Rectal smooth muscle tissue (tissue), 1 donor: ENCODE data around the gene RPLP2.

Experiments
- H3K27ac ChIP-seq: one replicate; pipeline ENCODE4 v1.7.0; 2013; ENCODE audit warnings: low read depth, low read length, inconsistent platforms
- H3K27me3 ChIP-seq: one replicate; pipeline ENCODE4 v1.7.0; 2013; ENCODE audit warnings: low read length; ENCODE audit not compliant: control insufficient read depth, insufficient read depth
- H3K36me3 ChIP-seq: one replicate; pipeline ENCODE4 v1.7.0; 2013; ENCODE audit warnings: low read length; ENCODE audit not compliant: control insufficient read depth, insufficient read depth
- H3K4me1 ChIP-seq: one replicate; pipeline ENCODE4 v1.7.0; 2013; ENCODE audit warnings: low read length; ENCODE audit not compliant: control insufficient read depth, insufficient read depth
- H3K4me3 ChIP-seq: one replicate; pipeline ENCODE4 v1.7.0; 2013; ENCODE audit warnings: low read length
- H3K9ac ChIP-seq: one replicate; pipeline ENCODE4 v1.7.0; 2013; ENCODE audit warnings: low read length

Gene RPLP2

DNA sequence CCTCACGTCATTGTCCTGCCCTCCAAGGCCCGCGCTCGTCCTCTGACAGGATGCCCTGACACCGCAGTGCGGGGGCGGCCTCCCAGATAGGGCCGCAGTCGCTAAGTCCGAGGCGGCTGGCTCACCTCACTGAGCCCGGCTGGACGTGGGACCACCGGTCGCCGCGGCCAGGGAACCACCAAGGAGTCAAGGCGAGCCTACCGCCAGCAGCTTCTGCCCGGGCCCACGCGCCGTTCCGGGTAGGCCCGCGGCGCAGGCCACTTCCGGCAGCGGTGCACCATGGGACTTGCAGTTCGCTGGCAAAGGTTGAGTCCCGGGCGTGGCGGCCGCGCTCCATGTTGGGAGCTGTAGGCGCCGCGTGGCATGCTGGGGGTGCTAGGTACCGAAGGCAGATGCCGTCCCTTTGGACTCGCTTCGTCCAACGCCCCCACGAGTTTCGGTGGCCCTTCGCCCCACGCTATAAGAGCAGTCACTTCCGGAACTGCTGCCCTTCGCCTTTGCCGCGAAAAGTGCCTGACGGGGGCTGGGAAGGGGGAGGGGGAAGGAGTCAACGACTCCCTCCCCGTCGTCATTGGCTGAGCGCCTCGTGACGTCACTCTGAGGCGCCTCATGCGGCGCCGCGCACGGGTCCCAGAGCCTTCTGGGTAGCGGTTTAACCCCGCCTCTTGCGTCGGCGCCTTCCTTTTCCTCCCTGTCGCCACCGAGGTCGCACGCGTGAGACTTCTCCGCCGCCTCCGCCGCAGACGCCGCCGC is at the start of gene RPLP2:
Gene RPLP2 (plus strand): TSS at position 681 of the 753 bp plus-strand sequence. CDS start 268 bp downstream, outside the sequence.
- Histone ChIP-seq H3K9ac (peak within 1 kb of the TSS; percentile 93), H3K27me3 (no peaks in the 10 kb centered on the region), H3K36me3 (peaks cover 23% of the 10 kb centered on the region), H3K4me1 (peaks cover 16% of the 10 kb centered on the region), H3K27ac (peak within 1 kb of the TSS; percentile 100), H3K4me3 (peak within 1 kb of the TSS; percentile 89)

DNA sequence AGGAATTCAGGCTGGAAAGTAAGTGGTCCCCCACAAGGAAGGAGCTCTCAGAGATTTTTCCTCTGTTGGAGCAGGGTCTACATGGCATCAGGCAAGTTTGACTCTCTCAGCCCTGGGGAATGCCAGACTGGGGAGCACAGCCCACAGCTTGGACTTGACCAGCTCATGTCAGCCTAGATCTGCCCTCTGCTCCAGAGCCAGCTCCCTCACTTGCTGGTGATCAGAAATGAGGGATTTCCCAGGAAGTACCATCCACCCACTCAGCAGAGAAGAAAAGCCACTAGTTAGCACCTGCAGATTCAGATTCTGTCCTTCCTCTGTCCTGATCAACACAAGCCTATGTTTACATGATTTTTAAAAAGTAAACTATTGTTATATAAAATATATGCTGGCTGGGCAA is 49.5 kb upstream of the RPLP2 start:
- Histone ChIP-seq H3K27ac (no peak overlapping the region), H3K36me3 (peaks cover 35% of the 10 kb centered on the region), H3K9ac (no peak overlapping the region)

GRCh38 chr11:761526-762108 is 48.1 kb upstream of the RPLP2 start:
- Histone ChIP-seq H3K4me1 (no peaks in the 10 kb centered on the region), H3K4me3 (no peak overlapping the region), H3K27me3 (no peaks in the 10 kb centered on the region), H3K27ac (no peak overlapping the region), H3K9ac (no peak overlapping the region), H3K36me3 (peaks cover 41% of the 10 kb centered on the region)

More for the DNA sequence above, 49.5 kb upstream of the RPLP2 start:
- Histone ChIP-seq H3K27me3 (no peaks in the 10 kb centered on the region), H3K4me1 (no peaks in the 10 kb centered on the region), H3K4me3 (no peak overlapping the region)

DNA sequence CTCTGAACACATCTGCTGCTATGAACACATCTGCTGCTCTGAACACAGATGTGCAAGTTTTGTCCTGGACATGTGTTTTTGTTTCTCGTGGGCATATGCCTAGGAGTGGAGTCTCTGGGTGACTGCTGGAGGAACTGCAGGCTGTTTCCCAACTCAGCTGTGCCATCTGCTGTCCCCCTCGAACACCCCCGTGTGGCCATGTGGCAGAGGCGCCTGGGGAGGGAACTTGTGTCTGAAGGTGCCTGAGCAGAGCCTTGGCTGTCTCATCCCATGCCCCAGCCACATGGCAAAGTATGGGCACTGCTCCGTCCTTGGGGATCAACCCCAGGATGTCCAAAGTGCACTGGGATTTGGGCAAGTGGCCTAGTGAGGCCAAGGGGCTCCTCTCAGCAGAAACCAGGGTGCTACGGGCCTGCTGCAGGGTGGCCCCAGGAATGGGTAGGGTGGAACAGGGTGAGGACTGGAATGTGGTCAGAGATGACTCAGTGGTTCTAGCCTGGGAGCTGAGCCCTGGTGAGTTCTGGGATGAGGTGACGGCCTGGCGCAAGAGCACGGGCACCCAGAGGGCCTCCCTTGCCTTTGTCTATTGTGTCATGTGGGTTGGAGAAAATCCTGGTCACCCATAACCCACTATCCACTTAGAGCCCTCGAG is 47.2 kb upstream of the RPLP2 start:
- Histone ChIP-seq H3K27me3 (no peaks in the 10 kb centered on the region), H3K4me1 (no peaks in the 10 kb centered on the region), H3K27ac (no peak overlapping the region), H3K4me3 (no peak overlapping the region), H3K9ac (no peak overlapping the region), H3K36me3 (peaks cover 36% of the 10 kb centered on the region)

GRCh38 chr11:763073-763463 is 46.7 kb upstream of the RPLP2 start:
- Histone ChIP-seq H3K27ac (no peak overlapping the region), H3K4me1 (no peaks in the 10 kb centered on the region), H3K9ac (no peak overlapping the region), H3K36me3 (peaks cover 34% of the 10 kb centered on the region), H3K4me3 (no peak overlapping the region), H3K27me3 (no peaks in the 10 kb centered on the region)

- Histone ChIP-seq H3K27ac (no peak overlapping the region), H3K4me1 (no peaks in the 10 kb centered on the region), H3K27me3 (no peaks in the 10 kb centered on the region), H3K36me3 (peaks cover 34% of the 10 kb centered on the region), H3K4me3 (no peak overlapping the region), H3K9ac (no peak overlapping the region)
These were observed 46.0 kb upstream of the RPLP2 start for GRCh38 chr11:763549-764321.

DNA sequence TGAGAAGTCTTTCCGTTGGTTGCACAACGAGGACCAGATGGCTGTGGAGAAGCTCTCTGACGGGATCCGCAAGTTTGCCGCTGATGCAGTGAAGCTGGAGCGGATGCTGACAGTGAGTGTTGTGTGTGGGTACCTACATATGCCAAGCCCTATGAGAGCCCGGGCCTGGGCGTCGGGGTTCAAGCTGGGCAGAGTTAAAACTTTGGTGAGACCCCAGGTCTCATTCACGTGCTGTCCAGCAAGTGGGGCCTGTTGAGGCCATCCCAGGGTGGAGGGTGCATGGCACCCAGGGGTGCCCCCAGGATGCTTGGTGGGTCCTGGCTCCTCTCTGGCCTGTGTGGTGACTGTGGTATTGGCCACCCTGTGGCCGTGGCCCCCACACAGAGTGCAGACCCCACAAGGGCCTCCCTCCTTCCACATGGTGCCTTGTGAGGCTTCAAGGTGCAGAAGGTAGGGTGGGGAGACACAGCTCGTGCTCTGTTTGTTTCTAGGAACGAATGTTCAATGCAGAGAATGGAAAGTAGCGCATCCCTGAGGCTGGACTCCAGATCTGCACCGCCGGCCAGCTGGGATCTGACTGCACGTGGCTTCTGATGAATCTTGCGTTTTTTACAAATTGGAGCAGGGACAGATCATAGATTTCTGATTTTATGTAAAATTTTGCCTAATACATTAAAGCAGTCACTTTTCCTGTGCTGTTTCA is 45.3 kb upstream of the RPLP2 start:
- H3K9ac ChIP-seq, result no peak overlapping the region
- H3K4me3 ChIP-seq, result no peak overlapping the region
- H3K4me1 ChIP-seq, result no peaks in the 10 kb centered on the region
- no peak overlapping the region for H3K27ac ChIP-seq
- H3K27me3 ChIP-seq, result no peaks in the 10 kb centered on the region
- H3K36me3 ChIP-seq, result peaks cover 32% of the 10 kb centered on the region

DNA sequence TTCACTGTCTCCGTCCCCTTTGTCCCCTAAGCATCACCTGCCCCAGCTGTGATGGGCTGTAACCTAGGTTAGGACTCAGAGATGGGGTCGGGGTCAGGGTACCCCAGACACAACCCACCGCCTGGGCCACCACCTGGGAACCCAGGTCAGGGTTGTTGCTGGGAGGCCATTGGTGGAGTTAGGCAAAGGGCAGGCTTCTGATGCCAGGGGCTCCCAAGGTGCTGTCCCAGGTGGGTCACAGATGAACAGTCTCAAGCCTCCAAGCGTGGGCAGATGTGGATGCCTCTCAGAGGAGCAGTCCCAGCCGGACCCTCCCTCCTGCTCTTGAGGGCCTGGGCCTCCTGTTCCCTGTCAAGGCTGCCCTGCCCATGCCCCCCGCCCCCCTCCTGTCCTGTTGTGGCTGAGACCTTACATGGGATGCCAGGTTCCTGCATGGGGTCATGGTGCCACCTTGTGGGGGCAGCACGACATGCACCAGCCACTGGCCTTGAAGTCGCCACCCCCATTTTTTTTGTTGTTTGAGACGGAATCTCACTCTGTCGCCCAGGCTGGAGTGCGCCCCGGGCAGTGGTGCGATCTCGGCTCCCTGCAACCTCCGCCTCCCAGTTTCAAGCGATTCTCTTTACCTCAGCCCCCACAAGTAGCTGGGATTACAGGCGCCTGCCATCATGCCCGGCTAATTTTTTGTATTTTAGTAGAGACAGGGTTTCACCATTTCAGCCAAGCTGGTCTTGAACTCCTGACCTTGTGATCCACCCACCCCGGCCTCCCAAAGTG is 44.6 kb upstream of the RPLP2 start:
- no peak overlapping the region for H3K4me3 ChIP-seq
- peaks cover 32% of the 10 kb centered on the region for H3K36me3 ChIP-seq
- H3K9ac ChIP-seq, result no peak overlapping the region
- no peak overlapping the region for H3K27ac ChIP-seq
- H3K27me3 ChIP-seq, result no peaks in the 10 kb centered on the region
- H3K4me1 ChIP-seq, result no peaks in the 10 kb centered on the region

GRCh38 chr11:765802-766091 is 44.0 kb upstream of the RPLP2 start:
- H3K4me1 ChIP-seq, result no peaks in the 10 kb centered on the region
- no peak overlapping the region for H3K27ac ChIP-seq
- H3K27me3 ChIP-seq, result no peaks in the 10 kb centered on the region
- no peak overlapping the region for H3K9ac ChIP-seq
- H3K36me3 ChIP-seq, result peaks cover 34% of the 10 kb centered on the region
- no peak overlapping the region for H3K4me3 ChIP-seq

DNA sequence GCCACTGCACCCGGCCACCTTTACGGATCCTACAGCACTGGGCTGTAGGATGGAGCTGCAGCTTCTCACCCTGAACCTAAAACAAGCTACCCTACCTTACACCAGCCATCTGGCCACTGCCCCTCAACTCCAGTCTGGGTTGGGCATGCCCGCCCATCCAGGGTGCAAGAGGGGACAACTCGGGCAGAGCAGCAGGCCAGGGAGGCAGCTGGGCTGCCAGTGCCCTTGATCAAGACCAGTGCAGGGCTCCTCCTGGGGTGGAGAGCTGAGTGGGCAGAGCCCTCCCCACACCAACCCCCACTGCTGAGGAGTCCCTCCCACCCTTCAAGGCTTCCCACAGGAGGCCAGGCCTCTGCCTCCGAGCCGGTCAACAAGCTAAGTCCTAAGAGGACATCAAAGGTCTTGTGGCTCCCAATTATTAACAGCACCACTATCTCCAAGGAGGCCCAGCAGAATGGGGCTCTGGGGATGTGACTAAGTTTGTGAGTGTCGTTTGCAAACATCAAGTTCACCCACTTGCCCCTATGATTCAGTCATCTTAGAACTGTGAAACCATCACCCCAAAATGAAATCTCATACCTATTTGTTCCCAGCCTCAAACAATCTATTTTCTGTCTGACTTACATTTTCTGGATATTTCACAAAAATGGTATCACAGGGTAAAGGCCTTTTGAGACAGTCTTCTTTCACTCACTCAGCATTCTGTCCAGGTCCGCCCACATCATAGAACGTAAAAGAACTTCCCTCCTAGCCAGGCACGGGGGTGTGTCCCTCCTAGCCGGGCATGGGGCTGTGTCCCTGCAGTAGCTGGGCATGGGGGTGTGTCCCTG is 43.4 kb upstream of the RPLP2 start:
- Histone ChIP-seq H3K4me3 (no peak overlapping the region), H3K9ac (no peak overlapping the region), H3K4me1 (no peaks in the 10 kb centered on the region), H3K27ac (no peak overlapping the region), H3K27me3 (no peaks in the 10 kb centered on the region), H3K36me3 (peaks cover 35% of the 10 kb centered on the region)

DNA sequence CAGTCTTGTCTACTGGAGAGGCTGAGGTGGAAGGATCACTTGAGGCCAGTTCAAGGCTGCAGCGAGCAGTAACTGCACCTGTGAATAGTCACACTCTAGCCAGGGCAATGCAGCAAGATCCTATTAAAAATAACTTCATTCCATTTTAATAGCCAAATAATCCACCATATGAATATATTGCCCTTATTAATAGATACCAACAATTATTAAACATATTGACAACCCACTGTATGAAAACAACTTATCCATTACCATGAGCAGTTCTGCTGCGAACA is 42.9 kb upstream of the RPLP2 start:
- peaks cover 31% of the 10 kb centered on the region for H3K36me3 ChIP-seq
- H3K27ac ChIP-seq, result no peak overlapping the region
- H3K27me3 ChIP-seq, result no peaks in the 10 kb centered on the region
- H3K4me1 ChIP-seq, result no peaks in the 10 kb centered on the region
- no peak overlapping the region for H3K4me3 ChIP-seq
- H3K9ac ChIP-seq, result no peak overlapping the region
